GM20000 (cell line): ENCODE results near the gene TXNDC9.
"Not testable (repeated sequence)": the region's sequence is repeated elsewhere in the genome, so short reads cannot be mapped to it uniquely, and the experiment has no call there.

Experiments used
- DNase-seq: peaks from one replicate; pipeline ENCODE4 v3.0.0; 2012; ENCODE audit warnings: low spot score
- TF ChIP-seq, protein P1 (sequence below): IDR thresholded peaks from 2 replicates; pipeline ENCODE4 v1.5.1; 2012; ENCODE audit warnings: mild to moderate bottlenecking, control low read depth; ENCODE audit errors: extremely low read depth, missing control alignments

The TXNDC9 gene

DNA sequence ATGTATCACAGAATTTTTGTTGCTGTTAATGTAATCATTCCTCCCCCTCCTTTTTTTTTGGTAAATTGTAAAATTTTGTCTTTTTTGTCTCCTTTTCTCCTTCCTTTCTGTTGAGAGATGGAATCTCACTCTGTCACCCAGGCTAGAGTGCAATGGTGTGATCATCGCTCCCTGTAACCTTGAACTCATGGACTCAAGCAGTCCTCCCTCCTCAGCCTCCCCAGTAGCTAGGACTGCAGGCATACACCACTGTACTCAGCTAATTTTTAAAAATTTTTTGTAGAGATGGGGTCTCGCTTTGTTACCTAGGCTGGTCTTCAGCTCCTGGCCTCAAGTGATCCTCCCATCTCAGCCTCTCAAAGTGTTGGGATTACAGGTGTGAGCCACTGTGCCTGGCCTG lies 6.4 kb upstream of the TXNDC9 start:
- TF ChIP-seq, protein P1, sequence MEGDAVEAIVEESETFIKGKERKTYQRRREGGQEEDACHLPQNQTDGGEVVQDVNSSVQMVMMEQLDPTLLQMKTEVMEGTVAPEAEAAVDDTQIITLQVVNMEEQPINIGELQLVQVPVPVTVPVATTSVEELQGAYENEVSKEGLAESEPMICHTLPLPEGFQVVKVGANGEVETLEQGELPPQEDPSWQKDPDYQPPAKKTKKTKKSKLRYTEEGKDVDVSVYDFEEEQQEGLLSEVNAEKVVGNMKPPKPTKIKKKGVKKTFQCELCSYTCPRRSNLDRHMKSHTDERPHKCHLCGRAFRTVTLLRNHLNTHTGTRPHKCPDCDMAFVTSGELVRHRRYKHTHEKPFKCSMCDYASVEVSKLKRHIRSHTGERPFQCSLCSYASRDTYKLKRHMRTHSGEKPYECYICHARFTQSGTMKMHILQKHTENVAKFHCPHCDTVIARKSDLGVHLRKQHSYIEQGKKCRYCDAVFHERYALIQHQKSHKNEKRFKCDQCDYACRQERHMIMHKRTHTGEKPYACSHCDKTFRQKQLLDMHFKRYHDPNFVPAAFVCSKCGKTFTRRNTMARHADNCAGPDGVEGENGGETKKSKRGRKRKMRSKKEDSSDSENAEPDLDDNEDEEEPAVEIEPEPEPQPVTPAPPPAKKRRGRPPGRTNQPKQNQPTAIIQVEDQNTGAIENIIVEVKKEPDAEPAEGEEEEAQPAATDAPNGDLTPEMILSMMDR, result no peak
- DNase-seq, result no peak

DNA sequence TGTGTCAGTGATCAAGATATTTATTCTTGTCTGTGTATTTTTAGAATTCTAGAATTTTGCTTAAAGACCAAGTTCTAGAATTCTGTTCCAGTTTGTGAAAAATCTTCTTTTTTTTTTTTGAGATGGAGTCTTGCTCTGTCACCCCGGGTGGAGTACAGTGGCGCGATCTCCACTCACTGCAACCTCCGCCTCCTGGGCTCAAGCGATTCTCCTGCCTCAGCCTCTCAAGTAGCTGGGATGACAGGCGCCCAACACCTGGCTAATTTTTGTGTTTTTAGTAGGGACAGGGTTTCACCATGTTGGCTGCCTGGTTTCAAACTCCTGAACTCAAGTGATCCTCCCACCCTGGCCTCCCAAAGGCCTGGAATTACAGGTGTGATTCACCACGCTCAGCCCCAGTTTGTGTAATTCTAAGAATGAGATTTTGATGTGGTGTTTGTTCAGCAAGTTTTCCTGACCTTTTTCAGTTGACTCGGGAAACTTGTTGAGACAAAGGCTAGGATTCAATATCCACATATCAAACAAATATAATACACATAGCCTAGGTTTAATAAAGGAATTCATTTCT lies 4.6 kb upstream of the TXNDC9 start:
- TF ChIP-seq, protein P1, result no peak
- no peak for DNase-seq

DNA sequence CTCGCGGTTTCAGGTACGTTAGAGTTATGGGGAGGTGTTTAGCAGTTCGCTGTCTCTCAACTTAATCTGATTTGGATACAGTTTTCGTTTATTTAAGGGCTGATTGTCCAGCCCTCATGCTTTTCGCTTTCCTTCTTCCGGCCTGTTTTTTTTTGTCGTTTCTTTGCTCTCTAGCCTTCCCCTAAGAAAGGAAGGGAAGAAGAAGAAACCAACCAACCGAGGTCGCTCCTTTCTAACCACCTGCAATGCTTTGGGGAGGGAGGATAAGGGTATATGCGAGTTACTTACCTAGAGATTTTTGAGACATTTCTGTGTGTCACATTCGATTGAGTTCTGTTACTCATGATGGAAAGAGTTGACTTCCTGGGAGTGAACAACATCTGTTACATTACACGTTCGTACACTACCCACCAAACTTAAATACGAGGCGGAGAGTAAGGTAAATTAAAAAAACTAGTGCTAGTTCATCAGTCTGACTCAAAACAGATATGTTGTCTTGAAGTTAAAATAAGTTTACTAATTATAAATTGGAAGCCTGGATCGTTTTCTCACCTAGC lies 2.0 kb upstream of the TXNDC9 start:
- TF ChIP-seq, protein P1, result no peak
- peak; percentile 7 for DNase-seq

DNA sequence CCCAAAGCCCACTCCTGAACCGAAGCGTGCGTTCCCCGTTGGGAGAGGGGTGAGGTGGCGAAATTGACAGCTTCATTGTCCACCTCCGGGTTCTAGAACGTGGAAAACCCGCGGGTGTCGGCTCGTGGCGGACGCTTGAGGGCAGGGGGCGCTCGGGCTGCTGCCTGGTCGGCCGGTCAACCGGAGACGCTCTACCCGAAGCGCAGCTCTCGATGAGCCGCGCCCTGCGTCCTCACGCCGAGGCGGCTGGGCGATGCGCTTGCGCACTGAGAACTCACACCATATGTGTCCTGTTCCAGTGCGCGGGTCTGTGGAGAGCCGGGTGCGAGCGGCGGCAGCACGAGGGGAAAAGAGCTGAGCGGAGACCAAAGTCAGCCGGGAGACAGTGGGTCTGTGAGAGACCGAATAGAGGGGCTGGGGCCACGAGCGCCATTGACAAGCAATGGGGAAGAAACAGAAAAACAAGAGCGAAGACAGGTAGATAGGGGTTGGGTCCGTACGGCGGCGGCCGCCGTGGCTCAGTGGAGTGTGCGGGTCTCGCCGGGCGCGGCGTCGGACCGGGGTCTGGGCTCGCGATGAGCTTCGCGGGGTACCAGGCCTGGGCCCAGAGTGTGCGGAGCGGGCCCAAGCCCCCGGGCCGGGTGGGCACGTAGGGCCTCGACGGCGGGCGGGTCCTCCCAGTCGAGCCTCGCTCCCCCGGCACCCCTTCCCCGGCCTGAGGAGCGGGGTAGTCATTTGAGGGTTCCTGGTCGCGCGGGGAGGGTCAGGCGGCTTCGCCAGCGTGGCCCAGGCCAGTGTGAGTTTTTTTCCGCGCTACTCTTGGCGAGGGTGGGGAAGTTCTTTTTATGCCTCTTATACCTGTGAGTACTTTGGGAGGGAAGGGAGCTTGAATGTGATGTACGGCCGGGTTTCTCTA lies 1.2 kb upstream of the TXNDC9 start, which contains the start of gene EIF5B:
TSS of gene EIF5B (plus strand) at position 277 of the 916 bp plus-strand sequence. CDS start at position 443, 166 bp downstream.
- peak; percentile 93 for DNase-seq
- TF ChIP-seq, protein P1, result peak; percentile 80

DNA sequence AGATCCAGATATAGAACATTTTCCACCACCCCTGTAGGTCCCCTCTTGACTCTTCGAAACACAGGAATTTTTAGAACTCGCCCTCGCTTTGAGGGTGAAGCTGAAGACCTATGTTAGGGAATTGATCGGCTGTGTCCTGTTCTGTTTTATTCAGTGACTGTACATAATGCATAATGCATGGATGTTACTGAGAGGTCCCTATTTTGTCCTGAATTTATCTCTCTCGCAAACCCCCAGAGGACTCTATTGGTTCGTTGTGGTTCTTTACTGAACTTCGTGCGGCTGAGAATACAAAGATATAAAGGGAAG lies 625 bp upstream of the TXNDC9 start:
- no peak for DNase-seq

DNA sequence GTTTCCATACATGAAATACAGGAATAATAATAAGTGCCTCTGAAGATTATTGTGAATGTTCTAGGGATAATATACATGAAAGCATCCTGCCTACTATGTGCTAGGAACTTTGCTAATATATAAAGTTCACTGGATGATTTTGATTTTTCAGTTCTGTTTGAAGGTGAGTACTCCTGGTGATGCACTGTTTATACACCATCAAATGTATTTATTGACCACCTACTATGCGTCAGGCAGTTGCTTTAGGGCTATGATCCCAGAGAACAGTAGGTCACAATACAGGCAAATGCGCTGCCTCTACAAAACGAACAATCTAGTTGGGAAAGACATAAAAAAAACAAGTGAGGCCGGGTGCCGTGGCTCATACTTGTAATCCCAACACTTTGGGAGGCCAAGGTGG lies 10.7 kb downstream of the TXNDC9 start:
- DNase-seq, result no peak
- TF ChIP-seq, protein P1, result no peak

More for the DNA sequence above, 625 bp upstream of the TXNDC9 start:
- TF ChIP-seq, protein P1, result no peak

DNA sequence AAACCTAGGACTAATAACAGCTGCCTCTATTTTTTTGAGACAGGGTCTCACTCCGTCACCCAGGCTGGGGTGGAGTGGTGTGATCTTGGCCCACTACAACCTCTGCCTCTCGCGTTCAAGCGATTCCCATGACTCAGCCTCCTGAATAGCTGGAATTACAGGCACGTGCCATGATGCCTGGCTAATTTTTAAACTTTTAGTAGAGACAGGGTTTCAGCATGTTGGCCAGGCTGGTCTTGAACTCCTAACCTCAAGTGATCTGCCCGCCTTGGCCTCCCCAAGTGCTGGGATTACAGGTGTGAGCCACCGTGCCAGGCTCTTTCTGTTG lies 18.3 kb downstream of the TXNDC9 start:
- DNase-seq, result not testable (repeated sequence)
